Posterior vena cava (tissue), 2 donors: ENCODE measurements around the gene USP36. TPM values are rescaled to one million over a fixed set of nuclear protein-coding genes. Genes with fewer than 3 reads are reported as not detected.
"Not testable (repeated sequence)": the region's sequence is repeated elsewhere in the genome, so short reads cannot be mapped to it uniquely, and the experiment has no call there.

ENCODE experiments used
- DNase-seq: peaks from one replicate; pipeline ENCODE4 v3.0.0-alpha.2; 2020; ENCODE audit warnings: low spot score
- intact Hi-C, 2 donors: fragments of 100-400 bp; cut with DNase I; formaldehyde crosslinking; loops; one replicate each; pipeline versions ENCODE4 v1.14.1 to v1.14.2; 2022 to 2023
- total RNA-seq, 2 donors: library from RNA; stranded (reverse); fragmentation: NEBNext Ultra II Directional; extraction: Animal tissue kit (Norgen Biotek cat#: 25700); gene quantifications; one replicate each; pipeline ENCODE4 v1.2.1, GENCODE V29; 2021
- donor health status: DM: yes; HTN: yes; CAD: no.
- donor health status: DM: yes; HTN: yes; CAD: no.

USP36 gene
- total RNA-seq, 2 donors from 2014 or later = 47.1 to 52.1 TPM

DNA sequence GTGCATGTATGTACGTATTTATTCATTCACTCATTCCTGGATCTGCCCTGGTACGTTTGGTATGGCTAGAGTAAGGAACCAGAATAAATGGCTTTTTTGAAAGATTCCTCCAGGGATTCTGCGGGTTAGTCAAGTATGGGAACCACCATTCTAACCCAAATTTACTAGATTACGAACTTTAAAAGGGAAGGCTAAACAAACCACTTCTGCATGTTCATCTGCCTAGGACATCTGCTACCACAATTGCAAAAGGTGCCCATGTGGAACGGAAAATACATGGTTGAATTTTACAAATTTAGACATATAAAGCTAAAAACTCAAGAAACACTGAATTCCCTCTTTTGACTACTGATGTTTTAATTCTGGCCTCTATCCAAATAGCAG is 80.7 kb downstream of the USP36 start:
- no peak for DNase-seq
- intact Hi-C loops = no loop called here

DNA sequence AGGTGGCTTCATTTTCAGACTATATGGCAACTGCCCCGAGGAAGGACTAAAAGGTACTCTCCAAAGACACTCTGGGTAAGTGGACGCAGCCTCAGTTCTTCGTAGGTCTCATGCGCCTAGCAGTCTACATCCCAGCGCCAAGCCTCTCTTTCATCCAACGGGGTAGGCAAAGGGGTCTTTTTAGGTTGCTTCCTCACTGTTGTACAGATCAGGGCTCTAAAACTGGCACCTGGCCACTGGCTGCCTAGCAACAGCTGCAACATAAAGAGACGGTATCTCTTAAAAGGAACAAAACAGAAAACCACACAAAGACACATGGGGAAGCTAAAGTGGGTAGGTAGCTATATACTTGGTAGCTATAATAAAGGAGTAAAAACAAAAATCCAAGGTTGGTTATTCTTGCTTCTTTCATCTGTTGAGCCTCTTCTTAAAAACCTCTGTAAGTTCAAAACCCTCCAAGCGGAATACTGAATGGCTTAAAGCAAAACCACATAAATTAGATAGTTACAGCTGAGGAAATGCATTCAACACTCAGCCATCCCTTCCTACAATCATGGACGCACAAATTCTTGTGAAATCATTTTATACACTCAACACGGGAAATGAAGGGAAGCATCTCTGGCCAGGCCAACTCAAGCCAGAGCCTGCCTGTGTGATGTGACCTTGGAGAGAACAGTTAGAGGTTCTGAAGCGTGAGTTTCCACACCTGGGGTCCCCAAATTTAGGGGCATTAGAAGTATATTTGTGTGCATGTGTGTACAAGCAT is 81.2 kb downstream of the USP36 start:
- DNase-seq = peak; percentile 91
- intact Hi-C loops = no loop called here

DNA sequence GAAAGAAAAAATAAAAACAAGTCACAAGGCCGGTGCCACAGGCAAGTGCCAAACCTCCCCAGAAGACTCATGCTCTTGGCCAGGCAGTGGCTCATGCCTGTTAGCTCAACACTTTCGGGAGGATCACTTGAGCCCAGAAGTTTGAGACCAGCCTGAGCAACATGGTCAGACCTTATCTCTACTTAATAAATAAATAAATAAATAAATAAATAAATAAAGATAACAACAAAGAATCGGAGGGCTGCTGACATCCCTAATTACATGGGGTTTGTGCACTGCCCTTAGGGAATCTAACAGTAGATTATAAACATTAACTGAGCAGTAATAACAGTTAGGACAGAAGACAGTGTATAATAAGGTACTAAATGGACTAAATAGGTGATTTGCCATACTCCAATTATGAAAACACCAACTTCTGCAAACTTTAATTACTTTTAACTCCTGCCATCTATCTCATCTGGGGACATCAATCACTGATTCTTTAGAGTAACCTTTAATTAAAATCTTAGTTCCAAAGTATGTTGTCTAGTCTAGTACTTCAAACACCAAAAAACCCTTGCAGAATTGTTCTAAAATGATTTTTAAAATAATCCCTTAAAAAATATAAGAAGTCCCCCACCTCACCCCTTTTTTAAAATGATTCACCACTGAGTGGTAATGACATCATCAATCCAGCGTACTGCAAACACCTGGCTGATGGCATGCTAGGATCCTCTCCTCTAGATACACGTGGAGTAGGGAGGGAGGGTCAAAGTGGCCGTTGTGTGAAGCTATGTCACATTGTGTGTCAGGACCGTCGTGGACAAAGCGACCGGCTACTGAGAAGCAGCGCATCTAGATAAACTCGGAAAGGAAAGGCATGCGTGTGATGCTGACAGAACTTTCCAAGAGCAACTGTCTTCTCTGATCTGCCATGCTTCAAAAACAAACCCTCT is 87.0 kb downstream of the USP36 start:
- intact Hi-C loops = loop anchor here in 1 of 2 donors (2.0 kb wide), 1 partner anchor 21 kb away; no protein-coding TSS in a partner anchor
- DNase-seq = no peak

DNA sequence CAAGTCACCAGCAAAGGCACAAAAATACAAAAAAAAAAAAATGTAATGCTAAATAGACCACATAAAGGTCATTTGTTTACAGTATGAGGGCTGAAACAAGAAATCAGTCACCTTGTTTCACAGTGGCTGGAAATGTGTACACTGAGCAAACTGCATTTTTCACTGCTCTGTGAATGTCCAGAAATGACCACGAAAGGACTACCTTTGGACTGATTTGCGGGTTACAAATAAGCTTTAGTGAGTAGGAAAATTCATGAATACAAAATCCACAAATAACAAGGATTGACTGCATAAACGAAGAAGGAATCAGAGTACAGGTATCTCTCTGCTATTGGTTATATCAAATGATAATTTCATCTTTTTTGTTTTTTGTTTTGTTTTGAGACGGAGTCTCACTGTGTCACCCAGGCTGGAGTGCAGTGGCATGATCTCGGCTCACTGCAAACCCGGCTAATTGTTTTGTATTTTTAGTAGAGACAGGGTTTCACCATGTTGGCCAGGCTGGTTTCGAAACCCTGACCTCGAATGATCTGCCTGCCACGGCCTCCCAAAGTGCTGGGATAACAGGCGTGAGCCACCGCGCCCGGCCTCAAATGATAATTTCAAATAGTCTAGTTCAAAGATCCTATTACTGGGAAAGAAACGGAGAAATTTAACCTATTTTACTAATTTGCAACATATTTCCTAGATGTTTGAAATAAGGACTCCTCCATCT is 89.0 kb downstream of the USP36 start:
- intact Hi-C loops = no loop called here
- no peak for DNase-seq

DNA sequence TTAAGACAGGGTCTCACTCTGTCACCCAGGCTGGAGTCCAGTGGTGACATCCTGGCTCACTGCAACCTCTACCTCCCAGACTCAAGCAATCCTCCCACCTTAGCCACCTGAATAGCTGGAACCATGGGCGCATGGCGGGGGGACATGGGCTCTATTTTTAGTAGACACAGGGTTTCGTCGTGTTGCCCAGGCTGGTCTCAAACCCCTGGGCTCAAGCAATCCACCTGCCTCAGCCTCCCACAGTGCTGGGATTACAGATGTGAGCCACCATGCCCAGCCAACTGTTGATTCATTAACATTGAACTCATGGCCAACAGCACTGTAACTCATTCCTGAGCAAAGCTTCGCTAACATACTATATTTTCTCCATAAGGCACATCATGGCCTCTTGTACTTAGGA is 89.6 kb downstream of the USP36 start:
- DNase-seq, intact Hi-C loops: not testable (repeated sequence)

DNA sequence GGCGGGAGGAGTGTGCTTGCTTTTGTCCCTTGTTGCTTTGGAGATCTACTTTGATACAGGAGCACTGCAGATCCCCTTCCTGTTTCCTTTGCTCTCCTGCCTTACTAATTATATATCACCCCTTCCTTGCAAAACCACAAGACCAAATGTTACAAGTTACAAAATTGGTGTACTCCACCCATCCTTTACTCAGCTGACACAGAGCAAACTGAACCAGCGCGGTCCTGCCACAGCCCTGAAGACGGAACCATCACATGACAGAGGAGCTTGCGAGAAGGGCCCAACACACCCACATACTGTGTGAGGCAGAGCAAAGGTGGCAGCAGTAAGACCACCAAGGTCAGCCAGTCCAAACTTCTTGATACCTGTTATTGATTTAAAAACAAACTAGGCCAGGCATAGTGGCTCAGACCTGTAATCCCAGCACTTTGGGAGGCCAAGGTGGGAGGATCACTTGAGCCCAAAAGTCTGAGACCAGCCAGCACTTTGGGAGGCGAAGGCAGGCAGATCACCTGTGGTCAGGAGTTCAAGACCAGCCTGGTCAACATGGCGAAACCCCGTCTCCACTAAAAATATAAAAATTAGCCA is 91.8 kb downstream of the USP36 start:
- intact Hi-C loops = no loop called here
- peak; percentile 87 for DNase-seq

DNA sequence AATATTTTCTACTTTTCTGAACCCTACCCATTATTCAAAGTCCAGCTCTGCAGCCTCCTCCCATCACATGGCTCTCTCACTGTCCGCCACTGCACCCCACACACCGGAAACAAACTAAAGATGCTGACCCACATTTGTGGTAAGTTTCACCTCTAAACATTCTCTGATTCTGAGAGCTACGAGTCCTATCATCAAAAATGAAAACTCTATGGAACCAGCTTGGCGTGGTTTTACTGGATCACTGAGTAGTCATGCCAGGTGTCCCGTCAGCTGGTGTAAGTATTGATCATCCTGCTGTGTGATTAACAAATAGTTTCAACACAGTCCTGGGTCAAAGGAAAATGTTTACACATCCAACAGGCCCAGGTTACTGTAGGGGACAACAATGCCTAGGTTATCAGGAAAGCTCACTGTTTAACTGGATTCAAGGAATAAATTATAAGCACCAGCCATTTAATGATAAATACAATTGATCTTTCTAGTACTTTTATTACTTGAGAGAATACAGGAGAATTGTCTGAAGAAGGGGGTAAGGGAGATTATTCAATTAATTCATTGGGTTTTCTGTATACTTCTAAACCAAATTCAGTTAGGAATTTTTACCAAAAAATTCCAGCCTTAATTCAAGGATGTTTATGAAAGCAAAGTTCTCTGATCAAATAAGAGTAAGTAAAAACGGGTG is 92.4 kb downstream of the USP36 start:
- intact Hi-C loops = no loop called here
- no peak for DNase-seq

DNA sequence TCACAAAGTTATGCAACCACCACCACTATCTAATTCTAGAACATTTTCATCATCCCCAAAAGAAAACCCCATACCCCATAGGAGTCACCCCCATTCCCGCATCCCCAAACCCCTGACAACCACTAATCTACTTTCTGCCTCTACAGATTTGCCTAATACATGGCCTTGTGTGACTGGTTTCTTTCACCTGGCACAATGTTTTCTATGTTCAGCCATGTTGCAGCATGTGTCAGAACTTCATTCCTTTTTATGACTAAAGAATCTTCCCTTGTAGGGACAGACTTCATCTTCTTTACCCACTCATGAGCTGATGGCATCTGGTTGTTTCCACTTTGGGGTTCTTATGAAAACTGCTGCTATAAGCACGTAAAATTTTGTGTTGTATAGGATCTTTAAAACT is 93.1 kb downstream of the USP36 start:
- no peak for DNase-seq
- intact Hi-C loops = no loop called here

DNA sequence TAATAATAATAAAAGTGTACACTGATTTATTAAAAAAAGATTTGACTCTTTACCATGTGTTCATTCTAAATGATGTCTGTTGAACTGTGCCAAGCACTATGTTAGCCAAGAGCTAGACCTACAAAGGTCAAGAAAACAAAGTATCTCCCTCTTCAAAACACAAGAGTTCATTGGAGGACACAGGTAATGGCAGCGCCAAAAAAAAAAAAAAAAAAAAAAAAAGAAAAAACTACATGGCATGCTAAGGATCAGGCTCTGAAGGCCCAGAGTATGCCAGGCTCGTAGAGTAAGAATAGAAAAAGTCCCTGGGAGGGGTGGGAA is 93.7 kb downstream of the USP36 start:
- intact Hi-C loops = no loop called here
- DNase-seq = no peak

DNA sequence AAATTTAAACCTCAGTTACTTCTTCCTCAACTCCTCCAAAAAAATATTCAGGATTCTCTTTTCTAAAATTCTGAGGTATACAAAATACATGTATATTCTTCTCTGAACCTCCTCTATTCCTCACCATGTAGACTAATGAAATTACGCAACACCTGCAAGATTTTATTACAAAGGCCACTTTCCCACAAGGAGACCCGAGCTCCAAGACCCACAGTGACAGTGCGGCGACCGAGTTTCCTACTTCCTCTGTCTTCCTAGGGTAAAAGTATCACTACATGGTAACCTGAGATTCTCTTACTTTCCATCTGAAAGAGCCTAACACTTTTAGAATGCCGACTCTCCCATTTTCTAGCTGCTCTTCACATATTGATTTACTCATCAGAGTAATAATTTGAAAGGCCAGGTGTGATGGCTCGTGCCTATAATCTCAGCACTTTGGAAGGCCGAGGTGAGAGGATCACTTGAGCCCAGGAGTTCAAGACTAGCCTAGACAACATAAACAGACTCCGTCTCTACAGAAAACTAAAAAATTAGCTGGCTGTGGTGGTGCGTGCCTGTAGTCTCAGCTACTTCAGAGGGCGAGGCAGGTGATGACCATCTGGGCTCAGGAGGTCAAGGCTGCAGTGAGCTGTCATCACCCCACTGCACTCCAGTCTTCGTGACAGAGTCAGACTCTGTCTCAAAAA is 94.2 kb downstream of the USP36 start:
- no peak for DNase-seq
- intact Hi-C loops = no loop called here

Other genes starting within 250 kb of the USP36 start
- 10 to 100 TPM; 27.0 to 42.9 TPM for gene CYTH1, start 58.5 kb downstream of the USP36 start, total RNA-seq
- 1 to 10 TPM; 4.1 to 4.9 TPM for gene CEP295NL, start 62.4 kb upstream of the USP36 start, total RNA-seq
- 100 to 1,000 TPM; 484 to 701 TPM for gene TIMP2, start 84.6 kb upstream of the USP36 start, total RNA-seq
- gene LGALS3BP, start 139.1 kb upstream of the USP36 start, total RNA-seq = 100 to 1,000 TPM; 103 to 163 TPM
- gene CANT1, start 168.9 kb upstream of the USP36 start, total RNA-seq = 10 to 100 TPM; 29.5 to 34.7 TPM
- gene C1QTNF1, start 183.4 kb upstream of the USP36 start, total RNA-seq = 100 to 1,000 TPM; 172 to 261 TPM
- gene ENGASE, start 234.0 kb upstream of the USP36 start, total RNA-seq = 10 to 100 TPM; 18.2 to 29.7 TPM